Effector CD4-positive, alpha-beta T cell (primary cell): ENCODE results near the gene BNIPL. TPM values are rescaled to one million over a fixed set of nuclear protein-coding genes. Genes with fewer than 3 reads are reported as not detected.
A peak's percentile ranks its signal among the peaks of the same experiment; 100 is the strongest.

Source experiments
- DNase-seq: peaks from one replicate; pipeline ENCODE4 v3.0.0-alpha.2; 2020
- total RNA-seq: gene quantifications from one replicate; lab custom pipeline; 2026; lab: John Stamatoyannopoulos, UW

BNIPL gene, protein sequence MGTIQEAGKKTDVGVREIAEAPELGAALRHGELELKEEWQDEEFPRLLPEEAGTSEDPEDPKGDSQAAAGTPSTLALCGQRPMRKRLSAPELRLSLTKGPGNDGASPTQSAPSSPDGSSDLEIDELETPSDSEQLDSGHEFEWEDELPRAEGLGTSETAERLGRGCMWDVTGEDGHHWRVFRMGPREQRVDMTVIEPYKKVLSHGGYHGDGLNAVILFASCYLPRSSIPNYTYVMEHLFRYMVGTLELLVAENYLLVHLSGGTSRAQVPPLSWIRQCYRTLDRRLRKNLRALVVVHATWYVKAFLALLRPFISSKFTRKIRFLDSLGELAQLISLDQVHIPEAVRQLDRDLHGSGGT
- total RNA-seq = not detected

DNA sequence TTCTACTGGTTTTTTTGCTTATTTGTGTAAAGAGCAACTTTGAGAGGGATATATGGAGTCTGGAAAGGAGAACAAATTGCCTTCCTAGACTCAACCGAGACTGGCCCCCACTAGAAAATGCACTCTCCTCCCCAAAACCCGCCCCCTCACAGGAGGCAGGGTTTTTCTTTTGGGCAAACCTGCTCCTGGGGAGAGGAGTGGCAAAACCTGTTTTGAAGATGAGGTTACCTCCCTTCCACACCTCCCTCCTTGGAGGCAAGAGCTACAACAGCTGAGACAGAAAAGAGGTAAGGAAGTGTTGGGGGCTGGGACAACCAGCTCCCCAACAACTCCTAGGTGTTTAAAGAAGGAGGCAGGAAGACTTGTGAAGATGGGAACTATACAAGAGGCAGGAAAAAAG lies at the start of gene BNIPL:
Gene BNIPL (plus strand): TSS at position 231 of the 400 bp plus-strand sequence. CDS start 140 bp downstream, at position 371.
- DNase-seq = no peak

DNA sequence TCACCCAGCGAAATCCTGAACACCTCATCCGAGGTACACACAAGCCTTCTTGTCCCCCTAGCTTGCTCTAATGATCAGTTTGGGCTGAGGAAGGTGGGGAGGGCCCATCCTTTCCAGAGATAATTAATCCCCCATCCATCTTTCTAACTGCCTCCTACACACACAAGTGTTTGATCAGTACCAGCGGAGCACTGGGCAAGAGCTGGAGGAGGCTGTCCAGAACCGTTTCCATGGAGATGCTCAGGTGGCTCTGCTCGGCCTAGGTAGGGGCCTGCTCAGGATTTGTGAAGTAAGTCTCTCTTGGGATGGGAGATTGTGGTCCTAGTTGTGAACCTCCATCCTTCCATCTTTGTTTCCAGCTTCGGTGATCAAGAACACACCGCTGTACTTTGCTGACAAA lies 48.5 kb upstream of the BNIPL start:
- DNase-seq = no peak

DNA sequence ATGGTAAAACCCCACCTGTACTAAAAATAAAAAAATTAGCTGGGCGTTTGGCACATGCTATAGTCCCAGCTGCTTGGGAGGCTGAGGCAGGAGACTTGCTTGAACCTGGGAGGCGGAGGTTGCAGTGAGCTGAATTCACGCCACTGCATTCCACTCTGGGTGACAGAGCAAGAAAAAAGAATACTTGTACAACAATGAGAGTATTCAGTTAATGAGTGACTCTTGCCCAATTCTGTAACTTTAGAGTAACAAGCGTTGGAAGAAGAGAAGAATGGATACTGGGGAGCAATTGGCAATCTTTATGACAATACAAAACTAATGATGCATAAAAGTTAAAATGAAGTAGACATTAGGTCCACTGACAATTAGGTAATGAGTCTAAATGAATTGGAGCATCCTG lies 43.8 kb upstream of the BNIPL start:
- DNase-seq = no peak

DNA sequence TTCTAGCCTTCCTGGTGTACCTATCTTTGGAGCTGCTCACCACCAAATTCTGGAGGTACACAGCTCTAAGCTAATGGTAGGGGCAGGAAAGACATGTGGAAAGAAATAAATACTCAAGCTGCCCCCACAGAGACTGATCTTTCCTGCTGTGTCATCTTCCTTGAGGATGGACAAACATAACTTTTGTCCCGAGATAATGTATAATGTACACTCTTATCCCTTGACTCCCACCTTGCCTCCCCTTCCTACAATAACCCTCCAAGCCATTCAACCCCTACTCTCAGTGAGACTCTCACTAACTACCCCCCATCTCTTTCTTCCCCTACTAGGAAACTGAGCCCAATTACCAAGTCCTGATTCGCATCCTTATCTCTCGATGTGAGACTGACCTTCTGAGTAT lies 42.1 kb upstream of the BNIPL start:
- DNase-seq = no peak

DNA sequence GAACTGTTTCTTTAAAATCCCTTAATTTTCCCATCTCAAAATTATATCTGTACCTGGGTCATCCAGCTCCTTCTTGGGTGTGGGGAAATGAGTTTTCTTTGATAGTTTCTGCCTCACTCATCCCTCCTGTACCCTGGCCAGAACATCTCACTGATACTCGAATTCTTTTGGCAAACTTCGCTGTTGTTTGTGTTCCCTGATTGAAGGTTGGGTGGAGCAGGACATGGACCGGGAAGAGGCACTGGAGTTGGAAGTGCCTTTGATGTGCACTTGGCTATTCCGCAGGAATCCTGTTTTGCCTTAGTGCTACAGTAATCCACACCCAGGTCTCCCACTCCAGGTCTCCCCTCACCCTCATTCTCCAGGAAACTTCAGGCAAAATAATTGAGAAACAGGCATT lies 40.9 kb upstream of the BNIPL start:
- no peak for DNase-seq

DNA sequence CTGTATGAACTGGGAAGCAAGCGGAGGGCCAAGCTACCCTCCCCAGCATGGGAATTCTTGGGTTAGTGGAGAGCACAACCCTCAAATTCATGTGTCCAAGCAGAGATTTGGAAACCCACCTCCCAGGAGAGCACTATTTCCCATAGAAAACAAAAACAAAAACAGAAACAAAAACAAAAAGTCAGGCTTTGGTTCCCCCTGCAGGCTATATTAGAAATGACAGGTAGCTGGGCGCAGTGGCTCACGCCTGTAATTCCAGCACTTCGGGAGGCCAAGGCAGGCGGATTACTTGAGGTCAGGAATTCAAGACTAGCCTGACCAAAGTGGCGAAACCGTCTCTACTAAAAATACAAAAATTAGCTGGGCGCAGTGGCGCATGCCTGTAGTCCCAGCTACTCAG lies 40.5 kb upstream of the BNIPL start:
- DNase-seq = no peak

DNA sequence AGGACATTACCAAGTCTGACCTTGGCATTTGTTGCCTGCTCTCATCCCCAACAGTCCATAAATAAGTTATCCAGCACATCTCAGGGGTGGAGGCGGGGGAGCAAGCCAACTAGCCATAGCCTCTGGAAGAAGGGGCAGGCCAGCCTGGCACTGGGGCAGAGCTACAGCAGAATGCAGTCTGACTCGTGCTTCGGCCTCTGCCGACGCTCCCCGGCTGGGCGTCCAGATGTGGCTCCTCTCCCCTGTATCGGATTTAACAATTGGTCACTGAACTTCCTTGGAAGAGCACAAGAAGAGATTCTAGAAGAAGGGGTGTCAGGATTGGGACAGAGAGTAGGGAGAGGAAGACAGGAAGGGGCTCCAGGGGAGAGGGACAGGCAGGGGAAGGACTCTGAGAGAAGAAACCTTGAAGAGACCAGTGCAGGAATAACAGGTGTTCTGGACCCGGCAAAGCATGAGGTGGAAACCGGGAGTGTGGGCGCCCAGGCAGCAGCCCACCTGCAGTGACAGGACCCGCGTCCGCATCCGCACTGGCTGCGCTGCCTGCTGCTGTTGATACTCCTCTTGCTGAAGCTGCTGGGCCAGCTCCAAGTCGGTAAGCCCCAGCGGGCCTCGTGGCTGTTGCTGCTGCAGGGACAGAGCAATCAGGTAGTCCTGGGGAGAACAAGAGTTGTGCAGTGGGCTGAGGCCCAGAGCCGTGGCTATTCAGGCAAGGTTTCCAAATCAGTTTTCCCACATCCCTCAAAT lies 39.1 kb upstream of the BNIPL start:
- no peak for DNase-seq

DNA sequence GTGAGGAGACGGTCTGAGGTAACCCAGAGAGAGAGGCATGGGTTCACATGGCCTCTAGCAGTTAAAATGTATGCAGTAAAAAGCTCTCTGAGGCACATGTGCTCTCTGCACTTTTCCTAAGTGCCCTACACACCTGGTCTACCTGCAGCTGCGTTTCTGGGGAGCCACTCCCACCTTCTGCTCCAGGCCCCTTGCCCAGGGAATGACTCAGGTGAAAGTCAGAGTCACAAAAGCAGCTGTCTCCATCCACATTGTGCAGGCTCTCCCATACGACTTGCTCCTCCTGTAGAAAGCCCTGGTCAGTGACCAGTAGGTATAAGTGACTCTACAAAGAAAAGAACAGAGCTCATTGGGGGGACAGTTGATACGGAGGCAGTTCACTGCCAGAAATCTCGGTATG lies 38.4 kb upstream of the BNIPL start:
- no peak for DNase-seq

DNA sequence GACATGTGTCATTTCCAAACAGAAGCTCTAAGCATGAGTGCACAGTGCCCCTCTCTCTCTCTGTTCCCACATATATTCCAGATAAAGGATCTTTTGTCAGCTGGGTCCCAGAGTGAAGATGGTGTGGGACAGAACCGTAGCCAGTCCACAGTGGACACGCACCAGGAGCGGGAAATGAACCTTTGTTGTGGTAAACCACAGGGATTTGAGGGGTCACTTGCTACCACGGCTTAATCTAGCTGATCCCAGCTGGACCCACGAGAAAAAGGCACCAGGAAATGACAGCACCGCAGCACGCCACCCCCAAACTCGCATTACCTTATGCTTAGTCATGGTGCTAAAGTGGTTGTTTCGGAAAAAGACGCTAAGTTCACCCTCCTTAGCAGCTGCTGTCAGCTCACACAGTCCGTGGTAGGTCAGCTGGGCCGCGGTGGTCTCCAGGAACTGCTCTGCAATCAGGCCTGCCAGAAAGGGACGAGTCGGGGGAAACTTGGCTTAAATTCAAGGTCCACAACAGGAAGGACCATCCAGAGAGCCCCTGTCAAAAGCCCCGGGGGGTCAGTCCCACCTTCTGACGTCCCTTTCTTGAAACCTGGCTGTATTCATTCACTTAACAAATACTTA lies 37.2 kb upstream of the BNIPL start:
- no peak for DNase-seq

DNA sequence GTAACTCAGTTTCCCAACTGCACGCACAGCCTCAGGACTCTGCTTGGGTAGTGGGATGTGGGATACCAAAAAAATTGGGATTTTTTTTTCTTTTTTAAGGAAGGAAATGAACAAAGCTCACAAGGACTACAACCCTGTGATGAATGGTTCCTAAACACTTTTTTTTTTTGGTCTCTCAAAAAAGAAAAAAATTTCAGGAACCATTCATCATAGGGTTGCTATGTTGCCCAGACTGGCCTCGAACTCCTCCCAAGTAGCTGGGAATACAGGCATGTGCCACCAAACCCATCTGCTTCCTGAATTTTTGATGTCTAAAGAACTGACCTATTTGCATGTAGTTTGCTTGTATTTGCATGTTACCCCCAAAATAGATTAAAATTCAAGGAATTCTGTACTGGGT lies 36.5 kb upstream of the BNIPL start:
- no peak for DNase-seq

DNA sequence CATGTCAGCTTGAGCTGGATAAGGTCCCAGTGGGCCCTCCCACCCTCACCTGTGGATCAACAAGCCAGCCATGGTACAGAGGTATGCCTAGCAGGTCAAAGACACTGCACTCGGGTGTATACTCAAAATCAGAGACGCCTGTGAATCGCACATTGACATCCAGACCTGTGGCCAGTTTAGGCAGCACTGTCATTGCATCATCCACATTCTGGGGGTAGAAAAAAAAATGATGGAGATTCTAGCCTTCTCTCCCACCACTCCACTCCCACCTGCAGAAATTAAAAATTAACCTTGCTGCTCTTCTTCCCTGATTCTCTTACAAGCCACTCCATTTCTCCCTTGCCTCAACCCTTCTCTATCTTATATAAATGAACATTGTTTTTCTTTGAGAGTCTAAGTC lies 36.0 kb upstream of the BNIPL start:
- no peak for DNase-seq

DNA sequence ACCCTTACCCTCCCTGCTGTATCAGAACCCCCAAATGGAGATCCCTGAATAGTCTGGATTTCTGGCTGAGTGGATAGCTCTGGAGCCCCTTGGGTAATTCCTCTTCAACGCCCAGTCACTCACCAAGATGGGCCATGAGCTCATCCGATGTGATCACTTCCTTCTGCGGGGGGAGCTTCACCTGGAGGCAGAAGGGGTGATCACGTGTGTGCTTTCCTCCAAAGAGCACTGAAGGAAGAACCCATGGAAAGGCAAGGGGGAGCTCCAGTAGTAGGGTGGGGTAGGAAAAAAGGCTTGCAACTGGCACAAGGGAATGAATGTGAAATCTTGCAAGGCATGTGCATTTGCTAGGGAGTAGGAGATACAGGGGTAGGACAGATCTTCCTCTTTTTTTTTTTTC lies 34.8 kb upstream of the BNIPL start:
- no peak for DNase-seq

DNA sequence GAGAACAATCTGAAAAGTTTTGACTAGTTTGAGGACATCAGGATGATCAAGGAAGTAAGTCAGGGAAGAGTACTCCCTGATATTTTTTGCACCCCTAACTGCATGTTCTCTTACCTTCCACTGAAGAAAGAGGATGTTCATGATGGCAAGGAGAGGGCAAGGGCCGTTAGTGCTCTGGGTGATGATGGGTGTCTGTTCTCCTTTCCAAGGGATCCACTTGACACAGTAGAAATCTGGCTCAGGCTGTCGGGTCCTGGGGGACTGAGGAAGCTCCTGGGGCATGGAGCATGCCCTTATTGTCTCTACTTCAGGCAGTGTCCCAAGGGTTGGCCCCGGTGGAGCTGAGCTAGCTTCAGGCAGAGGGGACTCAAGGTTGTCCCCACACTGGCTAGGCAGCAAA lies 34.3 kb upstream of the BNIPL start:
- DNase-seq = no peak

DNA sequence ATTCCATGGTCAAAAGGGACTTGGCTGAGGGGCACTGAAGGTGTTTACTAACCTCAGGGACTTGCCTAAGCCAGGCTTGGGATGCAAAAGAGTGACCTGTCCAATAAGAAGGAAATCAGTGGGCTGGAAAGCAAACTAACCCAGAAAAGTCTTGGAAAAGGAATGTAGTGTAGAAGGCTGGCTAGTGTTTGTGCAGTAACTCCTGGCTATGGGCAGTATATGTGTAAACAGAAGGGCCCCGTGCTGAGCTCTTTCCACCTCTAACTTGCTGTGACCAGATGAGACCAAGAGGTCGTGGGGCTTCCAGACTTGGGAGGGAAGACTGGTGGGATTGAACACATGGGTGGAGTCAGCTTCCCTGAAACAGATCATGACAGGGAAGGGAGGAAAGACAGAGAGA lies 33.8 kb upstream of the BNIPL start:
- no peak for DNase-seq

DNA sequence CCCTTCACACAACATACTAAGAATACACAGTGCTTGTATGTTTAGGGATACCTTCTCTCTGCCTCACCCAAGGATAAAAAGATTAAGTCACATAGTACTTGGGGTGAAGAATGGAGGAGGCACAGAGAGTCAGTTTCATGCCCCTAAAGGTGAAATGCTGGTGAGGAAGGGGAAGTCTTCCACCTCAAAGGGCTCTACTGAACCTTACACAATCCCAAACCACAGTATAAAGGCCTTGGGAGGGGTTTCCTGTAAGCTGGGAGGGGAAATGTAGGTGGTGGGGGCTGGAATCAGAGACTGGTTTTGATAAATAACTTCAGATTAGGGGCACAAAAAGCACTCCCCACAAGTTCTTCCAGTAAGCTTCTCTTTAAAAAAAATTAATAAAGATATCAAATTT lies 33.2 kb upstream of the BNIPL start:
- DNase-seq = no peak

DNA sequence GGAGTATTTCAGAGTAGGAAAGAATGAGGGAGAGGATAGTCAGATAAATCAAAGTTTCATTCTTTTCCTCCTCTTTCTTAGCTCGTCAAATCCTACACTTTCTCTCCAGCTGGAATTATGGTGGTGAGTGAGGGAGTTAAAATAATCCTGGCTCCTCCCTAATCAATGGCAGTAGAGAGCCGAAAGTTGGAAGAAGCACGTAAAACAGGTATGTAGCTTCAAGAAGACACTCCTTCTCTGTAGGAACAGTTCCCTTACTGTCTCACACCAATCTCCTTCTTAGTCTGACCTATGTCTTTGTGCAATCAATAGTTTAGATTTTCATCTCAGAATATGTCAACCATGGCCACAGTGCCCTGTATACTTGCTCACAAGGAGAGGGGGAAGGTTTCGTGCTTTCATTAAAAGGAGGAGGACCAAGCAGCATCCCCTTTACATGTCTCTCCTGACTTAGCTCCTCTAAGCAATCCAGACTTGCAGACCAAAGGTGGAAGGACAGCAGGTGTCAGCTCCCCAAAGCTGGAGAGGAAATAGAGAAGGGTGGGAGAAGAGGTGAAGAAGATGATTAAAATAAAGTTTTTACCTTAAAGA lies 30.6 kb upstream of the BNIPL start:
- DNase-seq = no peak

DNA sequence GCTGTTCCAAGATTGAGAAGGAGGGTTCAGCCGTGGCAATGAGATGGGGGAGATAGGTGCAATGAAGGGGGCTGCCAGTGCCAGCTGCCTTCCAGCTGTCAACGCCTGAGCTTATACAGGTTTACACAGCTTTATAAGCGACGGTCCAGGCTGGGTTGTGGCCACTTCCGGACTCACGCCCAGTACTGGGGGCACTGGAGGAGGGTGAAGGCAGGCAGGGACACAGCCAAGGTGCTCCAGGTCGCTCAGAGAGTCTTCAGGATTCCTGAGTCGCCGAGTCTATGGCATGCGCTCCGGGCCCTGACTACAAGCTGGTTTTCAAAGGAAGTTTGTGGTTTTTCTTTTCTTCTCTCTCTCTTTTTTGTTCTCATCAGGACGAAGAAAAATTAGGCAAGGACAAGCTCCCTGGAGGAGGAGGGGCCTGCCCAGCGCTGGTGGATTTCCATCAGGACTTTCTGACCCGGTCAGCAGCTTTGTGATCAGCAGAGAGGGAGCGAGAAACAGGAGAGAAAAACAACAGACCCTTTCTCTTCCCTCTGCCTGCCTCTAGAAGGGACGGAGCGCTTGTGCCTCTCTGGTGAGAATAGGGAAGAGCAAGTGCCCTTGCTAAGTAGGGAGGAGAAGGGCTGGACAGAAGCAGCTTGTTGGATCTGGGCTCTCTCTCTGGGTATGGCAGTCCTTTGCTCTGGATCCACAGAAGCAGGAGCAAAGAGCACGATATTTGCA lies 29.9 kb upstream of the BNIPL start, which contains the start of gene MINDY1:
Gene MINDY1 (minus strand): TSS at position 576 of the 726 bp plus-strand sequence. CDS start 4,285 bp downstream, outside the sequence.
- no peak for DNase-seq

DNA sequence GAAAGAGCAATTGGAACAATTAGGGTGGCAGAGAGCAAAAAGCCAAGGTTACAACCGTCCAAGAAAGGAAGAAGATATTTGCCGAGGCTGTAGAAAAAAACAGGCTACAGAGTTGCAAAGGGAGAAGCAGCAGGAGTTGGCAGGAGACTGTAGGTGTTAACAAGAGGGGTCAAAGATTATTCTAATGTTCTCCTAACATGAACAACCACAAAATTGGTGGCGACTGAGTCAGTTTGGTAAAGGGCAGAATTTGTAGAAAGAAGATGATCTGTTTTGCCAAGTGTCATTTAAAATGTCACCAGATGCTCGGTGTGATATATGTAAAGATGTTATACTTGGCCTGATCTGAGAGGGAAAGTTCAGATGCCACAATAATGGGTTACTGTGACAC lies 28.5 kb upstream of the BNIPL start:
- no peak for DNase-seq

DNA sequence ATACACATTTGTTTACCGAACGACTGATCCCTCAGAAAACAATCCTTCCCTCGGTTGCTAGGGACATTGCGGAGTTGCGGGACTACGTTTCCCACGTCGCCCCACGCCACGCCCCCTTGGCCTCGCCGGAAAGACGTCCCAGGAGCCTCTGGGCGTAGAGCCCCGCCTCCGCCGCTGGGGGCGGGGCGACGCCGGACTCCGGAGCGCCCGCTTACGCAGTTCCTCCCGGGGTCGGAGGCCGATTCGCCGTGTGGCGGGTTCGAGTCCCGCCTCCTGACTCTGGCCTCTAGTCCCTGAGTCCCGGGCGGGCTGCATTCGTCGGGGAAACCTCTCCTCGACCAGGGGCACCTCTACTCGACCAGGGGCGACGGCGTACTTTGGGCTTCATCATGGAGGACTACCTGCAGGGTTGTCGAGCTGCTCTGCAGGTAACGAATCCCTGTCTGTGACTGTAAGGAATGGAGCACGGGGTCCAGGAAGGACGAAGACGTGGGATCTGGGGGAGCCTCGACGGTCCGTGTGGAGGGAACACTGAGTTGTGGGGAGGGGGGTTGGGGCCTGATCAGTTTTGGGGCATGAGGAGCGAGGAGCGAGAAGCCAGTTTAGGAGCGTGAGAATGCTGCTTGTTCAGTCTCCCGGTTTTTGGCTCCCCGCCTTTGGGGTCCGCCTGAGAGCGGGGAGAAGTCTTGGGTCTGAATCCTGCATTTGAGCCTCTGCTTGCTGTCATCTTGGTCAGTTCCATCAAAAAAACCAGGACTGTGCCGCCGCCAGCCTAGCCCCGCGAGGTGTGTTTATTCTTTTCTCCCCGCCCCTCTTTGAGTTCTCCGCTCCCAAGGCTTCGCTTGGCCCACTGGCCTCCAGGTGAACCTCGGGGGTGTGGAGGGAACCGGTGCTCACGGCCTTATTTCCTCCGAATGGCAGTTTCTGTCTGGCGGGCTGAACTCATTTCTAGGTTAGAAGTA lies 27.9 kb upstream of the BNIPL start, which contains the start of gene PRUNE1:
Gene PRUNE1 (plus strand): TSS at position 206 of the 962 bp plus-strand sequence. CDS start 184 bp downstream, at position 390.
- peak; percentile 97 for DNase-seq

DNA sequence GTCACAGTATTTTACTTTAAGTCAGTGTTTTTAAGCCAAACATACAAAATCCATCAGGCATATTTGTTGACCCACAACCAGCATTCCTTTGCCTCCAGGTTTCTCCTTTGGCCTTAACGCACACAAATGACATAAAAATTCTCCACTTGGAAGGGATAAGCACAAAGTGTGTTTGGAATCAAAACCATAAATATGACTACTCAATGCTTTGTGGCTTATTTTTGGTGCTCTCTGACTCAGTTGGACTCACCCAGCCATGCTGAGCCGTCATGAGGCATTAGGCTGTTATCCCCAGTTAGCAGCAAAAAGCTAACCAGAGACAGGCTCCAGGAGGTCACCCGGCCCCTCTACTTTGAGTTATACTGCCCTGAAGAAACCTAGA lies 27.2 kb upstream of the BNIPL start:
- no peak for DNase-seq

DNA sequence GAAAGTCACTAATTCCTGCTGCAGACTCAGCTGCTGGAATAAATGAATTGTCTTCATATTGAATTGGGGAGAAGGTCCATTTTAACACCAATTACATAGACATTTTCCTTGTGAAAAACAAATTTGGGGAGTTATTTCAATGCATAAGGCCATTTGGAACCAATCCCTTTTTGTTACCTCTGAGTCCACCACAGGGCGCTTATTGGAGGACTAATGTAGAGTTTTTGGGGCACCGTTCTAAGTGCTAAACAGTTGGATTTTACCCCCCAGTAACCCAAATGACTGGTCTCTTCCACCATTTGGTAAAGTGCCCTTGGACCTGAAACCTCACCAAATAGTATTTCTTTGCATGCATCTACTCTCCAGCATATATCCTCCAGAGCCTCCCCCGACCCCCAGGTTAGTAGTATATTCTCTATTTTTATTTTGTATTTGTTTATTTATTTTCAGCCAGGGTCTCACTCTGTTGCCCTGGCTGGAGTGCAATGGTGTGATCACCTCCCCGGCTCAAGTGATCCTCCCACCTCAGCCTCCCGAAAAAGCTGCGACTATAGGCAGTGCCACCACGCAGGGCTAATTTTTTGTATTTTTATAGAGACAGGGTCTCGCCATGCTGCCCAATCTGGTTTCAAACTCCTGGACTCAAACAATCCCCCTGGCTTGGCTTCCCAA lies 26.6 kb upstream of the BNIPL start:
- no peak for DNase-seq
